Measurements from ENCODE around the gene ABLIM2.
A peak's percentile ranks its signal among the peaks of the same experiment; 100 is the strongest.

Gene ABLIM2

DNA sequence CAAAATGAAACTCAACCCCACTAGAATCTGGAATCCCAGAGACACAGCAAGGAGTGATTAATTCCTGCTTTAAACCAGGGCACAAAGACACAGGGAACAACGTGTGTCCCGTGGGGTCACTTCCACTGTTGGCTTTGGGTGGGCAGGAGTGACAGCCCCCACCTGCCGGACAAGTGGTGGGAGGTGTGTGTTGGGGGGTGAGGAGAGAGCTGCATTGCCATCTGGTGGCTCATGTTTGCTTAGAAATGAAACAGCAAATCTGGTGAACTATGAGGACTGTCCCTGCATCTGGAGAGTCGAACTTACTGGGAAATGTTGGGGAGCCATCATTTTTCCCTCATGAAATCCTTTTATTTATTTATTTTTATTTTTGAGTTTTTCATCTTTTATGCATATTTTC lies 143.1 kb downstream of the ABLIM2 start:
- DNase-seq = peak; percentile 17

GRCh38 chr4:8013976-8014726 lies 144.5 kb downstream of the ABLIM2 start:
- DNase-seq = no peak

GRCh38 chr4:8012517-8012916 lies 146.1 kb downstream of the ABLIM2 start:
- DNase-seq = no peak

DNA sequence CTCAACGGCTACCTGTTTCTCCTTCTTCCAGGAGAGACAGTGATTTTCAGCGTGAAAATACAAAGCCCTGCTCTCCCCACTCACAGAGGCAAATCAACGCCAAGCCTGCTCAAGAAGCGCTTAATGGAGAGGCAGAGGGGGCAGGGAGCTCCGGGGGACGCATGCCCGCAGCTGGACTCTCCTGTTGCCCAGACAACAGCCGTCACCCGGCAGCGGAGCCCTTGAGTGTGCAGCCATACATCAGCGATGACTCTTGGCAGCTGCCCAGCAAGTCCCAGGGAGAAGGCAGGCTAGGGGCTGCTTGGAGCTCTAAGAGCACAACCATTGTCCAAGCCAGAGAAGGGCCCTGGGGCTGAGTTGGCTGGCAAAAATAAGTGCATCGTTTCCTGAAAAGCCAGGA lies 148.0 kb downstream of the ABLIM2 start:
- DNase-seq = peak; percentile 78

DNA sequence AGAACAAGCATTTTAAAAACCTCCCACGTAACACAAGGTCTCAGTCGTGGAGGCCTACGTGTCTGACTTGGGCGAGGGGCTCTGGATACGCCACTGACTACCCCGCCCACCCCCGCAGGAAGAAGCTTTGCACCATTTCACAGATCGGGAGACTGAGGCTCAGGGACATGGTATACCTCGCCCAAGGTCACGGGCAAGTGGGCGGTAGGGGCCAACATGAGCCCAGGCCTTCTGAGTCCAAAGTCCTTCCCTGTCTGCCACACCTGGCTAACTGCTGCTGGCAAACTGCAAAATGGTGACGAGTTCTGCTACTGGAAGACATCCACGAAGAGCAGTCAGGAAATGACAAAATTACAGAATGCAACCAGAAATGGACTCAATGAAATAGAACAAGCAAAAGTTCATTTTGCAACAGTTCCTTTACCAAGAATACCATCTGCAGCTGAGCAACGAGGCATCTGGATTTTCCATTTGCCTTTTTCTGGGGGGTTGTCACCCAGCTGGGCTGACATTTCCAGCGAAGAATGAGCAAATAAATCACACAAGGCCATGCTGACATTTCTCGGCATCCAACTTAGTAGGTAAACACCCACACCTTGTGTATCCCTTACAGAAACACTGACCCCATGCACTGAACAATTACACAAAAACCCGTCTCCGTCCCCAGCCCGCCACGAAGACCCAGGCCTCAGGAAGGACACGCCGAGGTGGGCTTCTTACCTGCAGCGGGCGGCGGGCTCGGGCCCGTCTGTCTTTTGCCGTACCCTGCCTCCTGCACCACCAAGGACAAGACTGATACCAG lies 148.7 kb downstream of the ABLIM2 start:
- no peak for DNase-seq

GRCh38 chr4:8009097-8009496 lies 149.5 kb downstream of the ABLIM2 start:
- DNase-seq = no peak

- DNase-seq = no peak
Observed at GRCh38 chr4:8008391-8008790, 150.2 kb downstream of the ABLIM2 start.

- DNase-seq = no peak
Observed at GRCh38 chr4:8007581-8007980, 151.0 kb downstream of the ABLIM2 start.

DNA sequence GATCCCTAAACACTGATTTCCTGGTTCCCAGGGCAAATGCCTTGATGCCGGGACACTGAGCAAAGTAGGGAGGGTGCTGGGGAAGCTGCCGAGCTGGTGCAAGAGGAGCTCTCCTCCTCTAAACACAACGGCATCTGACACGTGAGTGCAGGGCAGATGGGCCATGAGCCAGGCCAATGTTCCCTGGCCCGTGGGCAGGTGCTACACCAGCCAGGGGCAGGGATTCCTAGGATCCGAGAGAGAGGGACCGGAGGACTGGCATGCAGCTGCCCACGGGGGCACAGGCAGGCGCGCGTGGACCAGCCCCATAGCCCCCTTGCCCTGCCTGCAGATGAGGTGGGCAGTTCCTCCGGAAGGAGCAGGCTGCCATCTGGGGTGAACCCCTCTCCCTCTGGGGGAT lies 152.1 kb downstream of the ABLIM2 start:
- no peak for DNase-seq

- peak; percentile 31 for DNase-seq
Observed at GRCh38 chr4:8005814-8006215, 152.8 kb downstream of the ABLIM2 start.

DNA sequence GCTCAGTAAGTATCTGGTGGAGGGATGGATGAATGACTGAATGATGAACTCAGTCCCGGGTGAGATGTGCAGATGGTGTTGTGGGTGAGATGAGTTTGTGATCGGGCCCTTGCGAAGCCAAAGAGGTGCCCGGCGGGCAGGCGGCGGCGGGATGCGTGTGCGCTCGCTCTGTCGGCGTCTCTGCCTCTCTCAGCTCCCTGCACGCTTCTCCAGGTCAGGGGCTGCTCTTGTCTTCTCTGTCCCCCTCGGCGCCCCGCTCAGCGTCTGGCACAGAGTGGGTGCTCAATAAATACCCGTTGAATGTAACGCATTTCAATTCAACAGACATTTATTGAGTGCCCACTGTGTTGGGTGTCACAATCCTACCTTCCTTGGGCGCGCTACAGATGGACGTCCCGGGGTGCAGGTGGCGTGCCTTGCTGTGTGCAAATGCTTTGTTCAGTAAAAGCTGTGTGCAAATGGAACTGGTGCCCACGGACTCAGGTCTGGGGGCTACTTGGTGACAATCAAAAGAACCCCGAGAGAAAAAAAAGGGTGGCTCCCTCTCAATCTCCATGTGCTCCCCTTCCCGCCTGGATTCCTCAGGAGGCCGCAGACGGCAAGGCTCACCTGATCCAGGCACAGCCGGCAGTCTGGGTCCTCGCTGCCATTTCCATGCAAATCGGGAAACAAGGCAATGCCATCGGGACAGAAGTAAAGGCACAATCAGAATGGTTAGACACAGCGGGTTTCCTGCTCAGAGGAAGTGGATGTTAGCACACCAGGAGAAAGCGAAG lies 153.4 kb downstream of the ABLIM2 start:
- no peak for DNase-seq

- DNase-seq = no peak
Observed at GRCh38 chr4:8004066-8004465, 154.5 kb downstream of the ABLIM2 start.

- DNase-seq = no peak
Observed at GRCh38 chr4:8002525-8003309, 155.9 kb downstream of the ABLIM2 start.

DNA sequence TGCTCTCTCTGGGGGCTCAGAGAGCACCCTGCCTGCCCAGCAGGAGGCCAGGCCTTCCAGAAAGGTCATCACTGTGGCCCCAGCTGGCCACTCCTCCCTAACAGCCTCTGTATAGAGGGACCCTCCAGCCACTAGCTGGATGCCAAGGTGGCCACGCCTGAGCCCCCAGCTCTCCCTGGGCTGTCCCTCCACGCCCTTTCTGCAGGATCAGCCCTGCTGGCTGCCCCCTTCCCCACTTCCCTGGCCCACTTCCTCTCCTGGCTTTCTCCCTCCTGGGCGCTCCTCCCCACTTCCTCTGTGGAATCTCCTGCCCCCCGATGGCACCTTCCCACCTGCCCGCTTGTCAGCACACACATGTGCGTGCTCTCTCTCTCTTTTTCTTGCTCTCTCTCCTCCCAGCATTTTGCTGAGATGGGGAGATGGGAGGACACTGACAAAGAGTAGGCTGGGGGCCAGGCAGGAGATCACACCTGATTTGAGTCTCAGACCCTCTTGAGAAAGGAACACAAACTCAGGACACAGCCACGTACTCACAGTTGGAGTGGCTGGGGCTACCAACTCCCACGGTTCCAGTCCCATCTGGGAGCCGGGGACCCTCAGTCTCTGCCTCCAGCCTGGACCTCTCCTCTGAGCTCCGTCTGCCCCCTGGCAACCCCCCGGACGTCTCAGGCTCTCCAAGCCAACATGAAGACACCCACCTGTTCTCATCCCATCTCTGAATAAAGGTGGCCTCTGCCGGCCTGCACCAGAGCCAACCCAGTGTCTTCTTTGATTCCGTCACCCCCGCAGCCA lies 156.9 kb downstream of the ABLIM2 start:
- no peak for DNase-seq

- DNase-seq = no peak
Observed at GRCh38 chr4:8000721-8001491, 157.7 kb downstream of the ABLIM2 start.

DNA sequence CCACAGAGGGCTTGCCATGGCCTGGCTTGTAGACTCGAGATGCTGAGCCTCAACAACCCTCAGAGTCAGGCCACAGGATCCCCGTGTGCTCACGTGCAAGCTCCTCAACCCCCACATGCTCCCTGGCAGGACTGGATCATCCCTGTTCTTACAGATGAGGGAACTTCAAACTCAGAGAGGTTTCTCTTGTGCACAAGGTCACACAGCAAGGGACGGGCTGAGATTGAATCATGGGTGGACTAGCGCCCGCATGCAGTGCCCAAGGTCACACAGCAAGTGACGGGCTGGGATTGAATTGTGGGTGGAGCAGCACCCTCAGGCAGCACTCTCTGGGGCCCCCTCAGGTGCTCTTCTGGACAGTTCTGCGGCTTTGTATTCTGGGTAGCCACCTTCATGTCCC lies 158.4 kb downstream of the ABLIM2 start:
- no peak for DNase-seq

DNA sequence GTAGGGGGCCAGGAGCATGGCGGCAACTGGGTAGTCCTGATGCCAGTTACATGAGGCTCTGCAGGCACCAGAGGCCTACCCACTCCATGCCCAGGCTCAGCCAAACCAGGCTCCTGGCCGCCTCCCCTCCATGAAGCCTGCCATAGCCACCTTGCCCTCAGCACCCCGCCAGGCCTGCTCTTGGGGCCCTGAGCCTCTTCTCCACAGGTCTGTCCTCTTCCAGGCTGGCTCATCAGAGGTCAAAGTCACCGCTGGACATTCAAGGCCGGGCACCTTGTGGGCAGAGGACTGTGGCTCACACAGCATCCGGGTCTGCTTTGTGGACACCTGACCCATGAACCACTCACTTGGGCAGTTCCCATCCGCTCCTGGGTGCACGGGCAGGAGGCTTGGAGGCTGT lies 158.9 kb downstream of the ABLIM2 start:
- no peak for DNase-seq

DNA sequence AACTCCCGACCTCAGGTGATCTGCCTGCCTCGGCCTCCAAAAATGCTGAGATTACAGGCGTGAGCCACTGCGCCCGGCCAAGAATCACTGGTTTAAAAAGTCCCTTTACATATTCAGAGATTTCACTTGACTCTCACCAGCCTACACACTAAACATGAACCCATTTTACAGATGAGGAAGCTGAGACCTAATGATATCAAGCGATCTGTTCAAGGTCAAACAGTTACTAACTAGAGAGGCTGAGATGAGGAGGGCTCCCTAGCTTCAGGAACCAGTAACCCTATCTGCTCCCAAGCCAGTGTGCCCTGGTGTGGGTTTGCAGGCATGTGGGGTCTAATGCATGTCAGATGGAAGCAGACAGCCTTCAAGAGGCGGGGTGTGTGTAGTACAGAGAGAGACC lies 159.3 kb downstream of the ABLIM2 start:
- DNase-seq = no peak

DNA sequence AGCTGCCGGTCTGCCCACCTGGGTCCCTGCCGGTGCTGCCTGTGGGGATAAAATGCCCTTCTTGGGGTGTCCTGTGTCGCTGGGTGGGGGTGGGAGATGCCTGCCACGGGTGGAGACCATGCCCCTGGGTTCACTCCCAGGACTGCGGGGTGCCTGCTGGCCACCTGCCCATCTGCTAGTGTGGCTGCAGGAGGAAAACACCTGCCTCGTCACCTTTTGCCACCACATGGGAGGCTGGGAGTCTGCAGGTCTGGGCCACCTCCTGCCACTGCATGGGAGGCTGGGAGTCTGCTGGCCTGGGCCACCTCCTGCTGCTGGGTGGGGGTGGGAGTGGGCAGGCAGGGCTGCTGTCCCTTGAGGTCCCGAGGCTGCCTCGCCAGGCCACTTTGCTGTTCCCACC lies 160.2 kb downstream of the ABLIM2 start:
- DNase-seq = no peak

DNA sequence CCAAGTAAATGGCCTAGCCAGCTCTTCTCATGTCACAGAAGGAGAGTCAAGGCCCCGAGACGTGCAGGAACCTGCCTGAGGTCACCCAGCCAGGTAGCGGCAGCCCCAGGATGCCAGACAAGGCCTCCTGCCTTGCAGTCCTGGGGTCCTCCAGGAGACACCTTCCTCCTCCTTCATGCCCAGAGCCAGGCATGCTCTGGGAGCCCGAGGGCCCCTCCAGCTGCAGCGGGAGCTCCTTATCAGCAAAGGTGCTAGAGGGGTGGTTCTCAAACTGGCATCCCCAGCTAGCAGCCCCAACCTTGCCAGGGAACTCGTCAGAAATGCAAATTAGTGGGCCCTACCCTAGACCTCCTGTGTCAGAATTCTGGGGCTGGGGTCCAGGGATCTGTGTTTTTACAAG lies 162.7 kb downstream of the ABLIM2 start:
- no peak for DNase-seq

DNA sequence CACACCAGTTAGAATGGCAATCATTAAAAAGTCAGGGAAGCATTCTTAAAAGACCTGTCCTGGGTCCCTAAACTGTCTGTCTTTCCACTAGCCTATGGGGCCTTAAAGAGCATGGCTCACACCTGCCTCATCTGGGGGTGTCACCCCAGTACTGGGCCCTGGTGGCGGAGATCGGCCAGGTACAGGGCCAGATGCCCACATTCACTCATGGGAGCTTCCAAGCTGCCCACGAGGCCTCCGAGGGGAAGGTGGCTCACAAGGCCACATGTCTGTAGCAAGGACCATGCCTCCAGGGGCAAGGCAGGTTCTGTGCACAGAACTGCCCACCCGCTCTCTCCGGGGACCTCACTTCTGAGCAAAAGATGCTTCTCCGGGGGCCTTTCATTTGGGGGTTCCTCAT lies 163.5 kb downstream of the ABLIM2 start:
- no peak for DNase-seq

Data from NCI-H2171 treated with DMSO at 0.1 percent for 48 hours (cell line).